NCI-H524 treated with DMSO at 0.1 percent for 48 hours (cell line): Measurements from ENCODE around the gene NDRG3.
"Not testable (repeated sequence)": the region's sequence is repeated elsewhere in the genome, so short reads cannot be mapped to it uniquely, and the experiment has no call there.

Experiments
- DNase-seq: peaks from one replicate; lab custom pipeline; 2025; lab: John Stamatoyannopoulos, UW

The NDRG3 gene

DNA sequence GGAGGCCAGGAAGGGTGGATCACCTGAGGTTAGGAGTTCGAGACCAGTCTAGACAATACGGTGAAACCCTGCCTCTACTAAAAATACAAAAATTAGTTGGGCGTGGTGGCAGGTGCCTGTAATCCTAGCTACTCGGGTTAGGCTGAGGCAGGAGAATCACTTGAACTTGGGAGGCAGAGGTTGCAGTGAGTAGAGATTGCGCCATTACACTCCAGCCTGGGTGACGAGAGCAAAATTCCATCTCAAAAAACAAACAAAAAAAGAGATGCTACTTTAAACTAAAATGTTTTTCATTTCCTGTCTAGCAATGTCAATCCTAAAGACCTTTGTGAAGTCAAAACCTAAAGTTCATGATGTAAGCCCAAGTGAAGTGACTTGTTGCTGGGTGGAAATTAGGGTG, 14.8 kb upstream of the NDRG3 start:
- DNase-seq: no peak

DNA sequence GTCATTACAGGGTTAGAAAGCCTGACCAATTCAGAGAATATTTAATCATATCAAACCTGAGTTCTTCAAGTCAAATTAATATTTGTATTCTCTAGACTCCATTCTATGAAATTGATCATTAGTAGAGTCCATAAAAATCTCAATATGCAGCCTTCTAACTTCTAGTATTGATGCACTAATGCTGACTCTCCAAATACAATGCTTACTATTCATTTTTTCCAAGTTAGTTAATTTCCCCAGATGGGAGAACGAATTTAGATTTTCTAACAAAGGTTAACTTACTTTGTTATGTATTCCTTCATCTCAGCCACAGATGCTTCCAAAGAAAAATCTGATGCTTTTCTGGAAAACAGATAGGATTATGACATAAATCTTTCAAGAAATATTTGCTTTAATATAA, 12.4 kb upstream of the NDRG3 start:
- DNase-seq: no peak

DNA sequence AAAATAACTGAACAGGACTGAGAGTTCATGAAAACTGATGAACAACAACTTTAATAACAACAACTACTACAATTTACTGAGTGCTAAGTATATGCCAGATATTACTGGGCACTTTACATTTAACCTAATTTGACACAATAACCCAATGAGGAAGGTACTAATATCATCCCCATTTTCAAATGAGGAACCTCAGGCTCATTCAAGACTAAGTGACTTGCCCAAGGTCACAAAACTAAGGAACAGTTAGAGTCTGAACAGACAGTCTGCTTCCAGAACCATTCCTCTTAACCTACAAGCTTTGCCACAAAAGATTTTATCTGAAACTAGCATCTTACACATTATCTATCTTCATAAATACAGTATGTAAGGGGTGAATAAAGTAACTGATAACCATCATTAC, 10.6 kb upstream of the NDRG3 start:
- no peak for DNase-seq

DNA sequence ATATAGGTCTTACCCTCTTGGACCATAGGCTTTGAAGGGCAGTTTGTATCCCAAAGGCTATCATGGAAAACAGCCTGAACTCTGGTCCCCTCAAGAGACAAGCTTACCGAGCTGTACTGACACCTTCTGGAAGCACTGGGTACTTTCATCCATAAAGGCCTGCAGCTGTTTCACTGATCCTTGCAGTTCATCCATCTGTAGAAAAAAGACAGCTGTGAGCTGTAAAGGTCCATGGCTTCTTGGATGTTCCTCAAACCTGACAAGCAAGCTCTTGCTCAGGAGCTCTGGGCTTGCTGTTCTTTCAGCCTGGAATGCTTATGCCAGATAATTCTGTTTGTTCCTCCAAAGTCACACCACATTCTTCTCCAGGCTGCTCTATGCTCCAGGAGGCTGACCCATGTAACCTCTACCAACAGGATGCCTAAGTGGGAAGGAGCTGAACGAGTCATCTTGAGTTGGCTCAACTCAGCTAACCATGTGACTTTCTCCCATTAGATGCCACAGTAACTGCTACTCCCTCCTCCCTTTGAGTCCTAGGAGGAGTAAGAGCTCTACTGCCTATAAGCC, 8.8 kb upstream of the NDRG3 start:
- DNase-seq: peak; percentile 9

- no peak for DNase-seq
Measured at GRCh38 chr20:36752582-36752981, 6.7 kb upstream of the NDRG3 start.

GRCh38 chr20:36745234-36745926, 510 bp downstream of the NDRG3 start:
- DNase-seq: no peak

GRCh38 chr20:36744764-36745191, 1.1 kb downstream of the NDRG3 start:
- no peak for DNase-seq

- DNase-seq: no peak
Measured at GRCh38 chr20:36744243-36744642, 1.6 kb downstream of the NDRG3 start.

DNA sequence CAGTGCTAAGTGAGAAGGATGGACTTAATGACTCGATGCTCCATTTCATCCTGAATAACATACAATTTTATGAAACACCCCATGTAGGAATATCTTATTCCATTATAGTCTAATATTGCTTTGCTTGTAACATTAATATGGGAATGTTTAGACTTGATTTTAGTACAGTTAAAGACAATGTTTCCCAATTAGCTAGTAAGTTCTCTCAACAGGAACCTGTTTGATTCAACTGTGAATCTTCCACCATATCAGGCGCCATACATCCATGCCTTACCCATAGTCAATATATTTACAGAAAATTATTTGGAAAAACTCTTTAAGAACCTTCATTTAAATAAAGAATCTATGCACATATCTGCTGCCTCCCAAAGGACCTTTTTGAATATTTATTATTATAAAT, 3.3 kb downstream of the NDRG3 start:
- DNase-seq: no peak

DNA sequence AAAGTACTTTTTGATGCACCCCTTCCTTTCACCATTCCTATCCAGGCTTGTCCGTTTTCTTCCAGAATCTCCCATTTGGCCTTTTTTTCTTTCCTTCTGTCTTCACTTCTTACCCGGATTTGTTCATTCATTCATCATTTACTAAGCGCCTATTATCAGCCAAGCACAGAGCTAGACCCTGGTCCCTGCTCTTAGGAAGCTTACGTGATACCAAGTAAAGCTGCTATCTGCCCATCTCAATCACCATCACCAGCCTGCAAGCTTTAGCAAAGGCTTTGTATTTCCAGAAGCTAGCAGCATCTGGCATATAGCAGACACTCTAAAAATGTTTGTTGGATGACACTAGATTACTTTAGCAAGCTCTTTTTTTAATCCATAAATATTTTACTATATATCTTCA, 4.8 kb downstream of the NDRG3 start:
- no peak for DNase-seq

- no peak for DNase-seq
Measured at GRCh38 chr20:36737183-36737499, 8.7 kb downstream of the NDRG3 start.

DNA sequence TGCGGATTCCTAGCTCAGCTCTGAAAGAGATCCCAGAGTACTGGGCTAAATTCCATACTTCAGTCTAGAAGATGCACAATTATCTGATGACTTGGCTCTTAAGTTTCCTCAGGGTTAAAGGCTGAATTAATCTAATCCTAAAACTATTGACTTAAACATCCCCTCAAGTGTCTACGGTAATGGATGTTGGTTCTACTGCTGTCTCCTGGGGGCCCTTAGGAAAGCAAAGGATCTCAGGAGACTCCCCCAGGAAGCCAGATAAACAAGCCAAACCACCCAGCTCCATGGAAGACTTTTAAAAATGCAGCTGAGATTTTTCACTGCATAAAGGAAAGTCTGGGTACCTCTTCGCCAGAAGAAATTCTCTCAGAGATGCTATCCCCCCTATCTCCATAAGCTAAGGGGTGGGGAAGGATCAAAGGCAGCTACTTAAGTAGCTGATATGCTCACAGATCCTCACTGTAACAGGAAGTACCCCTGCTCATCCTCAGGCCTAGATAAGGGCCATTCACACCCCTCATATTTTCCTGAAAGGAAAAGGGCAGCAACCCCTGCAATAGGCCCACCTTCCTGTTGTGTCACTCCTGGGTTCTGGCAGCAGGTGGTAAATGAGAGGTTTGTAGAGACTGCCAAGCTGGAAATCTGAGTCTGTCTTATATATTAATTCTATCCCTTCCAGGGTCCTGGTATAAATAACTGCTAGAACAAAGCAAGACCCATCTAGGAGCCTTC, 9.3 kb downstream of the NDRG3 start:
- DNase-seq: no peak

DNA sequence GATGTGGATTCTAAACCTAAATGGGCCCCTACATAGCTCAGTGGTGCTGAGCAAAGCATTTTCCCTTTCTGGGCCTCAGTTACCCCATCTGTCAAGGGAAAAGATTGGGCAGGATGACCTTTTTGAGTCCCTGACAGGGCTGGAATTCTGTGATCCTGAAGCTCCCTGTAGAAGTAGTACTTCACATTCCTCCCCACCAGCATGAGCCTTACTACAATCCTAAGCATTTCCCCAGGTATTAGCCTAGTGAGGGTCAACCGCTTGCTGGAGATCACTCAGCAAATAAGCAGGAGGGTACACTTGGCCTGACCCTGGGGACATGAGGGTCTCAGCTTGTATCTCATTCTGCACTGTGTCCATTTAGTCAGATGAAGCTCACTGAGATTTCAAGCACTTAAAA, 13.4 kb downstream of the NDRG3 start:
- DNase-seq: no peak

- no peak for DNase-seq
Measured at GRCh38 chr20:36728986-36729385, 16.9 kb downstream of the NDRG3 start.

DNA sequence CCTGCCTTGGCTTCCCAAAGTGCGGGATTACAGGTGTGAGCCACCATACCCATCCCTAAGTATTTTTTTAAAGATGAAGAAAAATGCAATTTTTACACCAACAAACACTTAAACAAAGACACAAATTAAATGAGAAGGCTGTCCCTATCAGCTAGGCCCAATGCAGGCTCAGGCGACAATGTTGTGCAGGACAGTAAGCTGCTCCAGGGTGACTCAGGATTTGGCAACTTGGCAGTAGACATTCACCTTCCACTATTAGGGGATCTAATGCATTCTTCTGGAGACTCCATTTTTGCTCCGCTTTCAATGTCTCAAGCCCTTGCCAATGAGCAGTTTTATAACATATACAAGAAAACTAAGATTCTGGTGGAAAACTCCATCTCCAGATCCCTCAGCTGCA, 19.7 kb downstream of the NDRG3 start:
- no peak for DNase-seq

DNA sequence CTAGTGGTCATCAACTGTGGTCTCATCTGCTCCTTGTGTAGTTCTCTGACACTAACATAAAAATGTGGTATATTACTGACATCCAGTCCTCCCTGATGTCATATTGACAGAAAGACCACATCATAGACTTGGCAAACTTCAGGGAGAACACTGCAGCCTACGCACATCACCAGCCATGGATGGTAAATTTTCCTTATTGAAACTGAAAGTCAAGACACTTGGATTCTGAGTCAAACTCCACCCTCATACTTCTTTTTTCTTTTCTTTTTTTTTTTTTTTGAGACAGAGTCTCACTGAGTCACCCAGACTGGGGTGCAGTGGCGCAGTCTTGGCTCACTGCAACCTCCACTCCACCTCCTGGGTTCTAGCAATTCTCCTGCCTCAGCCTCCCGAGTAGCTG, 25.4 kb downstream of the NDRG3 start:
- no peak for DNase-seq

DNA sequence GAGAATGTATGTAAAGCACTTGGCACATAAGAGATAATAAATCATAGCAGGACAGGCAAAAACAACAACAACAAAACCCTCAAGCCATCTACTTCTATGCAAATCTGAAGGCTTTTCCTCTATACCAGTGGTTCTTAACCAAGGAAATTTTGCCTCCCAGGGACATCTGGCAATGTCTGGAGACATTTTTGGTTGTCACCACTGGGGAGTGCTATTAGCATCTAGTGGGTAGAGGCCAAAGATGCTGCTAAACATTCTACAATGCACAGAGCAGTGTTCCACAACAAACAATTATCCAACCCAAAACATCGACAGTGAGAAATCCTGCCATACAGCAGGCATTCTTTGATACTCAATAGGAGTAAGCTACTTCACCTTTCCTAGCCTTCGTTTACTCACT, 28.2 kb downstream of the NDRG3 start:
- DNase-seq: no peak

GRCh38 chr20:36717021-36717420, 28.9 kb downstream of the NDRG3 start:
- no peak for DNase-seq

DNA sequence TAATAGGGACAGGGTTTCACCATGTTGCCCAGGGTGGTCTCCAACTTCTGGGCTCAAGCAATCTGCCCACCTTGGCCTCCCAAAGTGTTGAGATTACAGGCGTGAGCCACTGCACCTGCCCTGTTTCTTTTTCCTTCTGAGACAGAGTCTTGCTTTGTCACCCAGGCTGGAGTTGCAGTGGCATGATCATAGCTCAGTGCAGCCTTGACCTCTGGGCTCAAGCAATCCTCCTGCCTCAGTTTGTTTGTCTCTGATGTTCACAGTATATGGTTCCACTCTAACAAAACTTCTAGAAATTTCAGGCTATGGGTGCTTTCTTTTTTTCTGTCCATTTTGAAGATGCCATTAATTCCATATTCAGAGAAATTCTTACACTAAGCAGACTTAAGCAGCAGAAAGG, 33.1 kb downstream of the NDRG3 start:
- DNase-seq: no peak

DNA sequence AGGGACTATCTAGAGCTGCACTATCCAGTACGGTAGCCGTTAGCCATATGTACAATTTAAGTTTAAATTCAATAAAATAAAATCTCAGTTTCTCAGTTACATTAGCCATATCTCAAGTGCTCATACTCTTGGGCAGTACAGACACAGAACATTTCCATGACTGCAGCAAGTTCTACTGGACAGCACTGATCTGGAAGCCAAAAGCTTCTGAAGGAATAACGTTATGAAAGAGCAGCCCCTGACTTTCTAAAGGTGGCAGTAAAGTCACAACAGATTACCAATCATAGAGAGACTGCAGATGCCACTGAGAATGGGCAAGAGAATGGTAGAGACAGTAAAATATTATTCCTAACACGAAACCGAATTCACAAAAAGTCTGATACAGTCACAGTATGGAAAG, 36.8 kb downstream of the NDRG3 start:
- no peak for DNase-seq

GRCh38 chr20:36703530-36703929, 42.4 kb downstream of the NDRG3 start:
- DNase-seq: no peak

- DNase-seq: no peak
Measured at GRCh38 chr20:36700438-36700837, 45.5 kb downstream of the NDRG3 start.

DNA sequence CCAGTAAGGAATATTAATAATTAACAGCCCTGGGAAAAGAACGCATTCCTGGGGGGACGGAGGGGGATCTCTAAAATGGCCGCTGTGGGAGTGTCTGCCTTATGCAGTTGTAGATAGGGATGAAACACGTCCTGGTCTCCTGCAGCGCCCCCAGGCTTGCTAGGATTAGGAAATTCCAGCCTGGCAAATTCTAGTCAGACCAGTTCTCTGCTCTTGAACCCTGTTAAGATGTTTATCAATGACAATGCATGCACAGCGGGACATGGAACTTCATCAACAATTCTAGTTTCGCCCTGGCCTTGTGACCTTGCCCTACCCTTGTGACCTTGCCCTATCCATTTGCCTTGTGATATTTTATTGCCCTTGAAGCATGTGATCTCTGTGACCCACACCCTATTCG, 50.4 kb downstream of the NDRG3 start:
- DNase-seq: not testable (repeated sequence)

GRCh38 chr20:36688630-36689029, 57.3 kb downstream of the NDRG3 start:
- DNase-seq: no peak
